ENCODE results near the gene FGD3.

DNA sequence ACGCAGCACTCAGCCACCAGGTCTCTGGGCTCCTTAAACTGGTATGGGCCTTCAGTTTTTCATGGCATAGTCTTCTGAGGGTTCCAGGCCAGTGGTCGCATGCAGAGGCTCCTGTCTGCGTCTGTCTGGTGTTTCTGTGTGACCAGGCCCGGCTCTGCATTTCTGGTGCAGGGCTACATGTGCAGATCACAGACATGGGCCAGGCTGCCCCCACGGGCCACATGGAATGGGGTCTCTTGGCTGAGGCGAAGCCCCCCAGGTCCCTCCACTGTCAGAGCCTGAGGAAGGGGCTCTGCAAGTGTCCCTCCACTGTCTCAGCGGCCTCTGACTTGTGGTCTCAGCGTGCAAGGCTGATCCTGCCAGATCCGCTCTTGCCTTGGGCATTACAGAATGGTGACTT, 133.1 kb downstream of the FGD3 start:
- TF ChIP-seq, protein P1, sequence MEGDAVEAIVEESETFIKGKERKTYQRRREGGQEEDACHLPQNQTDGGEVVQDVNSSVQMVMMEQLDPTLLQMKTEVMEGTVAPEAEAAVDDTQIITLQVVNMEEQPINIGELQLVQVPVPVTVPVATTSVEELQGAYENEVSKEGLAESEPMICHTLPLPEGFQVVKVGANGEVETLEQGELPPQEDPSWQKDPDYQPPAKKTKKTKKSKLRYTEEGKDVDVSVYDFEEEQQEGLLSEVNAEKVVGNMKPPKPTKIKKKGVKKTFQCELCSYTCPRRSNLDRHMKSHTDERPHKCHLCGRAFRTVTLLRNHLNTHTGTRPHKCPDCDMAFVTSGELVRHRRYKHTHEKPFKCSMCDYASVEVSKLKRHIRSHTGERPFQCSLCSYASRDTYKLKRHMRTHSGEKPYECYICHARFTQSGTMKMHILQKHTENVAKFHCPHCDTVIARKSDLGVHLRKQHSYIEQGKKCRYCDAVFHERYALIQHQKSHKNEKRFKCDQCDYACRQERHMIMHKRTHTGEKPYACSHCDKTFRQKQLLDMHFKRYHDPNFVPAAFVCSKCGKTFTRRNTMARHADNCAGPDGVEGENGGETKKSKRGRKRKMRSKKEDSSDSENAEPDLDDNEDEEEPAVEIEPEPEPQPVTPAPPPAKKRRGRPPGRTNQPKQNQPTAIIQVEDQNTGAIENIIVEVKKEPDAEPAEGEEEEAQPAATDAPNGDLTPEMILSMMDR (IDR thresholded peaks at IDR 0.05): no peak
- no peak for TF ChIP-seq POLR2A (IDR thresholded peaks at IDR 0.05)
- TF ChIP-seq POLR2AphosphoS5 (IDR thresholded peaks at IDR 0.05): no peak
